GM23338 (cell line): ENCODE results near the gene CWC27.

Source experiments
- CREB1 ChIP-seq: fragments of 250-450 bp; sonication (Bioruptor Pico); IDR thresholded peaks from 2 replicates; pipeline ENCODE4 v1.5.0; 2020; ENCODE audit warnings: low read depth, mild to moderate bottlenecking, moderate library complexity
- EZH2 ChIP-seq: fragments of 200-600 bp; sonication (generic); IDR thresholded peaks from one replicate; pipeline ENCODE4 v1.8.0; 2017; ENCODE audit warnings: antibody characterized with exemption, mild to moderate bottlenecking, low read depth; ENCODE audit not compliant: unreplicated experiment
- EZH2phosphoT487 ChIP-seq: fragments of 200-600 bp; sonication (generic); IDR thresholded peaks from one replicate; pipeline ENCODE4 v1.8.1; 2018; ENCODE audit warnings: antibody characterized with exemption; ENCODE audit not compliant: unreplicated experiment
- NANOG ChIP-seq: IDR thresholded peaks from 2 replicates; pipeline ENCODE4 v1.6.1; 2016; ENCODE audit warnings: antibody characterized with exemption, borderline replicate concordance
- POLR2AphosphoS5 ChIP-seq: IDR thresholded peaks from 2 replicates; pipeline ENCODE4 v1.6.1; 2016; ENCODE audit warnings: antibody characterized with exemption, low read depth
- STAT1 ChIP-seq: IDR thresholded peaks from one replicate; pipeline ENCODE4 v1.6.1; 2016; ENCODE audit warnings: antibody characterized with exemption; ENCODE audit not compliant: unreplicated experiment
- ZNF114 ChIP-seq: fragments of 250-450 bp; sonication (Bioruptor Pico); IDR thresholded peaks from 2 replicates; pipeline ENCODE4 v1.5.0; 2020; ENCODE audit warnings: mild to moderate bottlenecking, moderate library complexity
- TF ChIP-seq, protein P1 (sequence below), 2 experiments: fragments of 200-600 bp in 1 of 2; sonication (generic) in 1 of 2; conservative IDR thresholded peaks; 2 replicates each; pipeline versions ENCODE4 v1.5.1 to v1.6.1; 2016 to 2017; ENCODE audit warnings: antibody characterized with exemption in 2 of 2, low read depth in 2 of 2, mild to moderate bottlenecking in 2 of 2, moderate library complexity in 1 of 2
- TF ChIP-seq, protein P2 (sequence below): IDR thresholded peaks from 2 replicates; pipeline ENCODE4 v1.6.1; 2016; ENCODE audit warnings: antibody characterized with exemption
- TF ChIP-seq, protein P3 (sequence below): IDR thresholded peaks from one replicate; pipeline ENCODE4 v1.6.1; 2018; ENCODE audit warnings: antibody characterized with exemption; ENCODE audit not compliant: unreplicated experiment
- TF ChIP-seq, protein P4 (sequence below): fragments of 250-450 bp; sonication (Bioruptor Pico); IDR thresholded peaks from 2 replicates; pipeline ENCODE4 v1.5.0; 2020; ENCODE audit warnings: mild to moderate bottlenecking, moderate library complexity

DNA sequence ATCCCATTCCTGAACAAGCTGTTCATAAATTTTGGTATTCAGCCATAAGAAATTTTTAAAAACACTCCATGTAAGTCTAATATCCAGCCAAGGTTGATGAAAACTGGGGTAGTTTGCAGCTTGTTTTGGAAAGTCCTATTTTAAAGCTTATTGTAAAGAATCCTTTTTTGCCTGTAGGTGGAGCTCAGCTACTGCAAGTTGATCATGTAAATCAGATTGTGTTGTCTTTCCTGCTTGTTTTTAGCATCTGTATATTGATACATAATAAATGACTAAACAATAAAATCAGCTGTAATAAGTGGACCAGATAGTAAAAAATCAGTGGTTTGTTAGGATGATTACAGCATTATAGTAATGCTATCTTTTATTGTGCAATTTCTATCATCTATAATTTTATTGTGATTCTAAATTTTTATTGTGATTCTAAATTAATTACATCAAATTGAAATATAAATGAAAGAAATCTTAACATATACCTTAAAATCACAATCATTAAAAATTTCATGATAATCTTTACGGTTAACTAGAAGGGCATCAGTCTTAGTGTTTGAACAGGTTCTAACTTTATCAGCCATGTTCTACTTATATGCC is 42.4 kb downstream of the CWC27 start:
- TF ChIP-seq, protein P1, sequence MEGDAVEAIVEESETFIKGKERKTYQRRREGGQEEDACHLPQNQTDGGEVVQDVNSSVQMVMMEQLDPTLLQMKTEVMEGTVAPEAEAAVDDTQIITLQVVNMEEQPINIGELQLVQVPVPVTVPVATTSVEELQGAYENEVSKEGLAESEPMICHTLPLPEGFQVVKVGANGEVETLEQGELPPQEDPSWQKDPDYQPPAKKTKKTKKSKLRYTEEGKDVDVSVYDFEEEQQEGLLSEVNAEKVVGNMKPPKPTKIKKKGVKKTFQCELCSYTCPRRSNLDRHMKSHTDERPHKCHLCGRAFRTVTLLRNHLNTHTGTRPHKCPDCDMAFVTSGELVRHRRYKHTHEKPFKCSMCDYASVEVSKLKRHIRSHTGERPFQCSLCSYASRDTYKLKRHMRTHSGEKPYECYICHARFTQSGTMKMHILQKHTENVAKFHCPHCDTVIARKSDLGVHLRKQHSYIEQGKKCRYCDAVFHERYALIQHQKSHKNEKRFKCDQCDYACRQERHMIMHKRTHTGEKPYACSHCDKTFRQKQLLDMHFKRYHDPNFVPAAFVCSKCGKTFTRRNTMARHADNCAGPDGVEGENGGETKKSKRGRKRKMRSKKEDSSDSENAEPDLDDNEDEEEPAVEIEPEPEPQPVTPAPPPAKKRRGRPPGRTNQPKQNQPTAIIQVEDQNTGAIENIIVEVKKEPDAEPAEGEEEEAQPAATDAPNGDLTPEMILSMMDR (conservative IDR thresholded peaks at IDR 0.05; ENCODE audit: low read depth in 2 of 2): peak; percentile 77 to 79
- TF ChIP-seq STAT1 (no peak), EZH2 (no peak), POLR2AphosphoS5 (no peak), EZH2phosphoT487 (no peak), NANOG (no peak), CREB1 (no peak), ZNF114 (CRISPR knock-in tag) (no peak)
- TF ChIP-seq, protein P2, sequence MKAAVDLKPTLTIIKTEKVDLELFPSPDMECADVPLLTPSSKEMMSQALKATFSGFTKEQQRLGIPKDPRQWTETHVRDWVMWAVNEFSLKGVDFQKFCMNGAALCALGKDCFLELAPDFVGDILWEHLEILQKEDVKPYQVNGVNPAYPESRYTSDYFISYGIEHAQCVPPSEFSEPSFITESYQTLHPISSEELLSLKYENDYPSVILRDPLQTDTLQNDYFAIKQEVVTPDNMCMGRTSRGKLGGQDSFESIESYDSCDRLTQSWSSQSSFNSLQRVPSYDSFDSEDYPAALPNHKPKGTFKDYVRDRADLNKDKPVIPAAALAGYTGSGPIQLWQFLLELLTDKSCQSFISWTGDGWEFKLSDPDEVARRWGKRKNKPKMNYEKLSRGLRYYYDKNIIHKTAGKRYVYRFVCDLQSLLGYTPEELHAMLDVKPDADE: no peak
- TF ChIP-seq, protein P3, sequence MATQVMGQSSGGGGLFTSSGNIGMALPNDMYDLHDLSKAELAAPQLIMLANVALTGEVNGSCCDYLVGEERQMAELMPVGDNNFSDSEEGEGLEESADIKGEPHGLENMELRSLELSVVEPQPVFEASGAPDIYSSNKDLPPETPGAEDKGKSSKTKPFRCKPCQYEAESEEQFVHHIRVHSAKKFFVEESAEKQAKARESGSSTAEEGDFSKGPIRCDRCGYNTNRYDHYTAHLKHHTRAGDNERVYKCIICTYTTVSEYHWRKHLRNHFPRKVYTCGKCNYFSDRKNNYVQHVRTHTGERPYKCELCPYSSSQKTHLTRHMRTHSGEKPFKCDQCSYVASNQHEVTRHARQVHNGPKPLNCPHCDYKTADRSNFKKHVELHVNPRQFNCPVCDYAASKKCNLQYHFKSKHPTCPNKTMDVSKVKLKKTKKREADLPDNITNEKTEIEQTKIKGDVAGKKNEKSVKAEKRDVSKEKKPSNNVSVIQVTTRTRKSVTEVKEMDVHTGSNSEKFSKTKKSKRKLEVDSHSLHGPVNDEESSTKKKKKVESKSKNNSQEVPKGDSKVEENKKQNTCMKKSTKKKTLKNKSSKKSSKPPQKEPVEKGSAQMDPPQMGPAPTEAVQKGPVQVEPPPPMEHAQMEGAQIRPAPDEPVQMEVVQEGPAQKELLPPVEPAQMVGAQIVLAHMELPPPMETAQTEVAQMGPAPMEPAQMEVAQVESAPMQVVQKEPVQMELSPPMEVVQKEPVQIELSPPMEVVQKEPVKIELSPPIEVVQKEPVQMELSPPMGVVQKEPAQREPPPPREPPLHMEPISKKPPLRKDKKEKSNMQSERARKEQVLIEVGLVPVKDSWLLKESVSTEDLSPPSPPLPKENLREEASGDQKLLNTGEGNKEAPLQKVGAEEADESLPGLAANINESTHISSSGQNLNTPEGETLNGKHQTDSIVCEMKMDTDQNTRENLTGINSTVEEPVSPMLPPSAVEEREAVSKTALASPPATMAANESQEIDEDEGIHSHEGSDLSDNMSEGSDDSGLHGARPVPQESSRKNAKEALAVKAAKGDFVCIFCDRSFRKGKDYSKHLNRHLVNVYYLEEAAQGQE: no peak
- TF ChIP-seq, protein P4, sequence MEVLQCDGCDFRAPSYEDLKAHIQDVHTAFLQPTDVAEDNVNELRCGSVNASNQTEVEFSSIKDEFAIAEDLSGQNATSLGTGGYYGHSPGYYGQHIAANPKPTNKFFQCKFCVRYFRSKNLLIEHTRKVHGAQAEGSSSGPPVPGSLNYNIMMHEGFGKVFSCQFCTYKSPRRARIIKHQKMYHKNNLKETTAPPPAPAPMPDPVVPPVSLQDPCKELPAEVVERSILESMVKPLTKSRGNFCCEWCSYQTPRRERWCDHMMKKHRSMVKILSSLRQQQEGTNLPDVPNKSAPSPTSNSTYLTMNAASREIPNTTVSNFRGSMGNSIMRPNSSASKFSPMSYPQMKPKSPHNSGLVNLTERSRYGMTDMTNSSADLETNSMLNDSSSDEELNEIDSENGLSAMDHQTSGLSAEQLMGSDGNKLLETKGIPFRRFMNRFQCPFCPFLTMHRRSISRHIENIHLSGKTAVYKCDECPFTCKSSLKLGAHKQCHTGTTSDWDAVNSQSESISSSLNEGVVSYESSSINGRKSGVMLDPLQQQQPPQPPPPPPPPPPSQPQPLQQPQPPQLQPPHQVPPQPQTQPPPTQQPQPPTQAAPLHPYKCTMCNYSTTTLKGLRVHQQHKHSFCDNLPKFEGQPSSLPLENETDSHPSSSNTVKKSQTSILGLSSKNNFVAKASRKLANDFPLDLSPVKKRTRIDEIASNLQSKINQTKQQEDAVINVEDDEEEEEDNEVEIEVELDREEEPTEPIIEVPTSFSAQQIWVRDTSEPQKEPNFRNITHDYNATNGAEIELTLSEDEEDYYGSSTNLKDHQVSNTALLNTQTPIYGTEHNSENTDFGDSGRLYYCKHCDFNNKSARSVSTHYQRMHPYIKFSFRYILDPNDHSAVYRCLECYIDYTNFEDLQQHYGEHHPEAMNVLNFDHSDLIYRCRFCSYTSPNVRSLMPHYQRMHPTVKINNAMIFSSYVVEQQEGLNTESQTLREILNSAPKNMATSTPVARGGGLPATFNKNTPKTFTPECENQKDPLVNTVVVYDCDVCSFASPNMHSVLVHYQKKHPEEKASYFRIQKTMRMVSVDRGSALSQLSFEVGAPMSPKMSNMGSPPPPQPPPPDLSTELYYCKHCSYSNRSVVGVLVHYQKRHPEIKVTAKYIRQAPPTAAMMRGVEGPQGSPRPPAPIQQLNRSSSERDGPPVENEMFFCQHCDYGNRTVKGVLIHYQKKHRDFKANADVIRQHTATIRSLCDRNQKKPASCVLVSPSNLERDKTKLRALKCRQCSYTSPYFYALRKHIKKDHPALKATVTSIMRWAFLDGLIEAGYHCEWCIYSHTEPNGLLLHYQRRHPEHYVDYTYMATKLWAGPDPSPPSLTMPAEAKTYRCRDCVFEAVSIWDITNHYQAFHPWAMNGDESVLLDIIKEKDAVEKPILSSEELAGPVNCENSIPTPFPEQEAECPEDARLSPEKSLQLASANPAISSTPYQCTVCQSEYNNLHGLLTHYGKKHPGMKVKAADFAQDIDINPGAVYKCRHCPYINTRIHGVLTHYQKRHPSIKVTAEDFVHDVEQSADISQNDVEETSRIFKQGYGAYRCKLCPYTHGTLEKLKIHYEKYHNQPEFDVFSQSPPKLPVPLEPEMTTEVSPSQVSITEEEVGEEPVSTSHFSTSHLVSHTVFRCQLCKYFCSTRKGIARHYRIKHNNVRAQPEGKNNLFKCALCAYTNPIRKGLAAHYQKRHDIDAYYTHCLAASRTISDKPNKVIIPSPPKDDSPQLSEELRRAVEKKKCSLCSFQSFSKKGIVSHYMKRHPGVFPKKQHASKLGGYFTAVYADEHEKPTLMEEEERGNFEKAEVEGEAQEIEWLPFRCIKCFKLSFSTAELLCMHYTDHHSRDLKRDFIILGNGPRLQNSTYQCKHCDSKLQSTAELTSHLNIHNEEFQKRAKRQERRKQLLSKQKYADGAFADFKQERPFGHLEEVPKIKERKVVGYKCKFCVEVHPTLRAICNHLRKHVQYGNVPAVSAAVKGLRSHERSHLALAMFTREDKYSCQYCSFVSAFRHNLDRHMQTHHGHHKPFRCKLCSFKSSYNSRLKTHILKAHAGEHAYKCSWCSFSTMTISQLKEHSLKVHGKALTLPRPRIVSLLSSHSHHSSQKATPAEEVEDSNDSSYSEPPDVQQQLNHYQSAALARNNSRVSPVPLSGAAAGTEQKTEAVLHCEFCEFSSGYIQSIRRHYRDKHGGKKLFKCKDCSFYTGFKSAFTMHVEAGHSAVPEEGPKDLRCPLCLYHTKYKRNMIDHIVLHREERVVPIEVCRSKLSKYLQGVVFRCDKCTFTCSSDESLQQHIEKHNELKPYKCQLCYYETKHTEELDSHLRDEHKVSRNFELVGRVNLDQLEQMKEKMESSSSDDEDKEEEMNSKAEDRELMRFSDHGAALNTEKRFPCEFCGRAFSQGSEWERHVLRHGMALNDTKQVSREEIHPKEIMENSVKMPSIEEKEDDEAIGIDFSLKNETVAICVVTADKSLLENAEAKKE (CRISPR knock-in tag): no peak
